Smooth muscle cell (in vitro differentiated cells): ENCODE measurements around the gene LPP. TPM values are rescaled to one million over a fixed set of nuclear protein-coding genes. Genes with fewer than 3 reads are reported as not detected.

Experiments
- DNase-seq: peaks from one replicate; lab custom pipeline; 2025; ENCODE audit not compliant: unreplicated experiment; lab: John Stamatoyannopoulos, UW
- H2AFZ ChIP-seq: fragments of 200-600 bp; sonication (generic); 2 replicates; pipeline ENCODE4 v1.6.0; 2016; ENCODE audit warnings: antibody characterized with exemption, low read depth, mild to moderate bottlenecking
- H3F3A ChIP-seq: fragments of 200-600 bp; sonication (generic); 2 replicates; pipeline ENCODE4 v1.6.0; 2017; ENCODE audit warnings: antibody characterized with exemption, low read depth
- H3K27ac ChIP-seq: fragments of 200-600 bp; sonication (generic); 2 replicates; pipeline ENCODE4 v1.5.1; 2016; ENCODE audit warnings: low read depth, mild to moderate bottlenecking
- H3K27me3 ChIP-seq: fragments of 200-600 bp; sonication (generic); 2 replicates; pipeline ENCODE4 v1.6.1; 2016; ENCODE audit warnings: low read depth, mild to moderate bottlenecking
- H3K36me3 ChIP-seq: fragments of 200-600 bp; sonication (generic); 2 replicates; pipeline ENCODE4 v1.5.1; 2016; ENCODE audit warnings: low read depth
- H3K4me1 ChIP-seq: fragments of 200-600 bp; sonication (generic); 2 replicates; pipeline ENCODE4 v1.5.1; 2016; ENCODE audit warnings: low read depth
- H3K4me2 ChIP-seq: fragments of 200-600 bp; sonication (generic); 2 replicates; pipeline ENCODE4 v1.6.0; 2016; ENCODE audit warnings: mild to moderate bottlenecking
- H3K4me3 ChIP-seq: fragments of 200-600 bp; sonication (generic); 2 replicates; pipeline ENCODE4 v1.5.1; 2016; ENCODE audit warnings: mild to moderate bottlenecking
- H3K79me2 ChIP-seq: fragments of 200-600 bp; sonication (generic); 2 replicates; pipeline ENCODE4 v1.6.0; 2016; ENCODE audit warnings: low read depth, mild to moderate bottlenecking
- H3K9ac ChIP-seq: fragments of 200-600 bp; sonication (generic); 2 replicates; pipeline ENCODE4 v1.6.0; 2016; ENCODE audit warnings: low read depth
- H3K9me3 ChIP-seq: fragments of 200-600 bp; sonication (generic); replicated peaks from 2 replicates; pipeline ENCODE4 v1.5.1; 2016; ENCODE audit warnings: low read depth
- H4K20me1 ChIP-seq: fragments of 200-600 bp; sonication (generic); 2 replicates; pipeline ENCODE4 v1.6.0; 2016; ENCODE audit warnings: low read depth
- CTCF ChIP-seq: fragments of 200-600 bp; sonication (generic); IDR thresholded peaks from 2 replicates; pipeline ENCODE4 v1.5.1; 2017; ENCODE audit warnings: borderline replicate concordance, mild to moderate bottlenecking, antibody characterized with exemption; ENCODE audit not compliant: insufficient read depth, poor library complexity, severe bottlenecking
- WGBS: methylation state at CpG from one replicate; pipeline ENCODE4 v1.1.7; 2016; ENCODE audit warnings: low lambda C conversion rate; 5-methylcytosine and 5-hydroxymethylcytosine counted together
- polyA plus RNA-seq: library from polyadenylated mRNA; unstranded; fragments of >200 nt; fragmentation: Nextera tagmentation; extraction: Ambion mirVana; gene quantifications from 2 replicates; pipeline ENCODE4 v1.2.1, GENCODE V29; 2016
- total RNA-seq: library from RNA; depleted of rRNA; stranded (reverse); fragments of >200 nt; gene quantifications from 2 replicates; pipeline ENCODE4 v1.2.3, GENCODE V29; 2014

LPP gene
- total and polyA plus RNA-seq, 2 experiments from 2014 or later: 42.3 to 128 TPM

- H3K27ac ChIP-seq: peak overlapping the region; percentile 70
Observed at GRCh38 chr3:188348435-188349244, 194.7 kb downstream of the LPP start.

GRCh38 chr3:188349351-188349901 is 195.5 kb downstream of the LPP start:
- H3K4me1 ChIP-seq: peaks cover 8% of the 10 kb centered on the region
- H2AFZ ChIP-seq: no peak overlapping the region
- no peaks in the 10 kb centered on the region for H3K27me3 ChIP-seq
- H3K4me3 ChIP-seq: no peak overlapping the region
- no peaks in the 10 kb centered on the region for H3K9me3 ChIP-seq
- WGBS: 47% methylated on average over 7 of the region's 7 CpGs
- no peaks in the 10 kb centered on the region for H3K36me3 ChIP-seq
- H3K79me2 ChIP-seq: peaks cover 40% of the 10 kb centered on the region
- H3K4me2 ChIP-seq: peak overlapping the region; percentile 69
- no peak for TF ChIP-seq CTCF
- H3F3A ChIP-seq: peaks cover 23% of the 10 kb centered on the region
- peaks cover 92% of the 10 kb centered on the region for H4K20me1 ChIP-seq
- no peak for DNase-seq
- peak overlapping the region; percentile 70 for H3K27ac ChIP-seq
- H3K9ac ChIP-seq: no peak overlapping the region

More at GRCh38 chr3:188348435-188349244, 194.7 kb downstream of the LPP start:
- peaks cover 29% of the 10 kb centered on the region for H3F3A ChIP-seq
- no peak overlapping the region for H2AFZ ChIP-seq
- H3K4me3 ChIP-seq: peak overlapping the region; percentile 6
- no peak for DNase-seq
- H3K36me3 ChIP-seq: no peaks in the 10 kb centered on the region
- 36% methylated on average over 9 of the region's 9 CpGs for WGBS
- peaks cover 36% of the 10 kb centered on the region for H3K79me2 ChIP-seq
- H3K4me1 ChIP-seq: peaks cover 8% of the 10 kb centered on the region
- no peaks in the 10 kb centered on the region for H3K9me3 ChIP-seq
- no peak for TF ChIP-seq CTCF
- H3K9ac ChIP-seq: no peak overlapping the region
- H4K20me1 ChIP-seq: peaks cover 92% of the 10 kb centered on the region
- peak overlapping the region; percentile 69 for H3K4me2 ChIP-seq
- H3K27me3 ChIP-seq: no peaks in the 10 kb centered on the region

GRCh38 chr3:188349933-188350332 is 196.0 kb downstream of the LPP start:
- H3K79me2 ChIP-seq: peaks cover 41% of the 10 kb centered on the region
- WGBS: 62% methylated on average over 4 of the region's 4 CpGs

More at GRCh38 chr3:188349933-188350332, 196.0 kb downstream of the LPP start:
- peaks cover 87% of the 10 kb centered on the region for H4K20me1 ChIP-seq
- H3F3A ChIP-seq: peaks cover 18% of the 10 kb centered on the region
- H3K27me3 ChIP-seq: no peaks in the 10 kb centered on the region
- H3K27ac ChIP-seq: no peak overlapping the region
- no peaks in the 10 kb centered on the region for H3K36me3 ChIP-seq
- H3K4me2 ChIP-seq: peak overlapping the region; percentile 69
- peaks cover 8% of the 10 kb centered on the region for H3K4me1 ChIP-seq
- DNase-seq: no peak
- TF ChIP-seq CTCF: no peak
- no peaks in the 10 kb centered on the region for H3K9me3 ChIP-seq
- H3K4me3 ChIP-seq: no peak overlapping the region
- H2AFZ ChIP-seq: no peak overlapping the region
- H3K9ac ChIP-seq: no peak overlapping the region
